HepG2 (cell line): Measurements from ENCODE around the gene LRATD1. TPM values are rescaled to one million over a fixed set of nuclear protein-coding genes. Genes with fewer than 3 reads are reported as not detected.

Experiments used
- ATAC-seq: fragments of 200-7000 bp; cut with Tn5 transposase; 3 replicates; pipeline ENCODE4 v1.9.1; 2020; ENCODE audit warnings: mild to moderate bottlenecking, moderate library complexity
- BruUV-seq: library from RNA; stranded (reverse); fragments of 400-500 nt; replicated peaks from 2 replicates; lab custom pipeline; 2021; lab: Mats Ljungman, UMichigan
- CTCF ChIA-PET: fragments of 300-600 bp; formaldehyde crosslinking; extraction: SDS; loops from one replicate; lab custom pipeline; 2021; ENCODE audit warnings: low total read pairs, inconsistent platforms, low intra/inter-chr PET ratio; lab: Yijun Ruan, JAX
- POLR2A ChIA-PET: fragments of 350-600 bp; sonication (Branson Sonifier 250); formaldehyde crosslinking; loops from one replicate; lab custom pipeline; 2020; ENCODE audit warnings: antibody characterized with exemption, inconsistent platforms; lab: Yijun Ruan, JAX
- DNase-seq: peaks from one replicate; pipeline ENCODE4 v3.0.0-alpha.2; 2015; ENCODE audit warnings: low spot score
- FAIRE-seq: peaks from 3 replicates; lab custom pipeline; 2011; peaks lifted over from hg19 to GRCh38; lab: Jason Lieb, UNC
- H2AFZ ChIP-seq: one replicate; pipeline ENCODE4 v1.6.1; 2011; ENCODE audit warnings: low read length, inconsistent platforms
- H3K27ac ChIP-seq: fragments of 300-600 bp; 3 replicates; pipeline ENCODE4 v1.8.0; 2011; ENCODE audit warnings: mixed run types, mild to moderate bottlenecking, mixed read lengths, low read length, inconsistent platforms; ENCODE audit not compliant: insufficient read depth; ENCODE audit errors: extremely low read length
- H3K27me3 ChIP-seq, 2 experiments: fragments of 200-600 bp in 1 of 2; 2 replicates in 1 of 2; 3 replicates in 1 of 2; pipeline versions ENCODE4 v1.6.0 to v1.8.0; 2011; ENCODE audit warnings: low read length in 2 of 2, mild to moderate bottlenecking in 2 of 2, moderate library complexity in 2 of 2, inconsistent platforms in 1 of 2; ENCODE audit not compliant: insufficient read depth in 2 of 2, control insufficient read depth in 1 of 2
- H3K36me3 ChIP-seq, 2 experiments: fragments of 200-600 bp in 1 of 2; replicated peaks in 1 of 2; 2 replicates in 1 of 2; 3 replicates in 1 of 2; pipeline versions ENCODE4 v1.5.1 to v1.8.0; 2011; ENCODE audit warnings: low read length in 2 of 2, inconsistent platforms in 1 of 2; ENCODE audit not compliant: insufficient read depth in 2 of 2, control insufficient read depth in 1 of 2
- H3K4me1 ChIP-seq: 2 replicates; pipeline ENCODE4 v1.5.1; 2012; ENCODE audit warnings: low read length, inconsistent platforms; ENCODE audit not compliant: insufficient read depth
- H3K4me2 ChIP-seq: 2 replicates; pipeline ENCODE4 v1.6.0; 2011; ENCODE audit warnings: low read depth, low read length, inconsistent platforms
- H3K4me3 ChIP-seq, 3 experiments: fragments of 200-600 bp in 1 of 3; sonication (generic), shearing (Covaris generic) in 1 of 3; replicated peaks in 1 of 3; 2 replicates each; pipeline ENCODE4 v1.5.1; 2011 to 2016; ENCODE audit warnings: low read length in 3 of 3, inconsistent platforms in 2 of 3, low read depth in 2 of 3, mild to moderate bottlenecking in 2 of 3, control low read depth in 1 of 3, mixed read lengths in 1 of 3; ENCODE audit not compliant: insufficient read depth in 1 of 3
- H3K79me2 ChIP-seq: one replicate; pipeline ENCODE4 v1.6.1; 2011; ENCODE audit warnings: low read length, inconsistent platforms; ENCODE audit not compliant: insufficient read depth
- H3K9ac ChIP-seq: 2 replicates; pipeline ENCODE4 v1.6.0; 2011; ENCODE audit warnings: mild to moderate bottlenecking, low read depth, low read length, inconsistent platforms; ENCODE audit not compliant: insufficient read depth
- H3K9me3 ChIP-seq: 2 replicates; pipeline ENCODE4 v1.5.1; 2012; ENCODE audit warnings: mild to moderate bottlenecking, low read length
- H4K20me1 ChIP-seq: 2 replicates; pipeline ENCODE4 v1.6.0; 2011; ENCODE audit warnings: inconsistent platforms, mild to moderate bottlenecking, low read length, moderate library complexity; ENCODE audit not compliant: insufficient read depth
- ARHGAP35 ChIP-seq: sonication (generic); formaldehyde crosslinking; IDR thresholded peaks from 2 replicates; pipeline ENCODE4 v1.9.0; 2022; ENCODE audit warnings: mild to moderate bottlenecking, inconsistent platforms, moderate library complexity, missing genetic modification reagents, borderline replicate concordance
- ATM ChIP-seq: fragments of 450-650 bp; IDR thresholded peaks from 2 replicates; pipeline ENCODE4 v1.7.1; 2017; ENCODE audit warnings: mild to moderate bottlenecking, borderline replicate concordance
- IKZF1 ChIP-seq: fragments of 450-650 bp; IDR thresholded peaks from 2 replicates; pipeline ENCODE4 v1.7.1; 2016
- IRF2 ChIP-seq: IDR thresholded peaks from 2 replicates; pipeline ENCODE4 v1.6.1; 2018; ENCODE audit warnings: missing genetic modification reagents, missing compliant biosample characterization
- POLR2AphosphoS5 ChIP-seq: IDR thresholded peaks from 2 replicates; pipeline ENCODE4 v1.6.1; 2012; ENCODE audit warnings: low read depth, low read length
- TBX2 ChIP-seq: sonication (generic); formaldehyde crosslinking; IDR thresholded peaks from 2 replicates; pipeline ENCODE4 v1.5.0; 2020; ENCODE audit warnings: missing genetic modification reagents, mild to moderate bottlenecking, borderline replicate concordance
- TEAD3 ChIP-seq: optimal IDR thresholded peaks from 2 replicates; pipeline ENCODE3; 2016; ENCODE audit warnings: borderline replicate concordance
- TFDP1 ChIP-seq: IDR thresholded peaks from 2 replicates; pipeline ENCODE4 v1.6.1; 2016; ENCODE audit warnings: missing compliant biosample characterization, missing genetic modification reagents, borderline replicate concordance
- XRCC5 ChIP-seq: fragments of 200-400 bp; formaldehyde crosslinking; optimal IDR thresholded peaks from 2 replicates; pipeline ENCODE3; 2017; ENCODE audit warnings: mild to moderate bottlenecking, low read length
- ZFP90 ChIP-seq: sonication (generic); formaldehyde crosslinking; IDR thresholded peaks from 2 replicates; pipeline ENCODE4 v1.8.0; 2022; ENCODE audit warnings: missing genetic modification reagents, mild to moderate bottlenecking, inconsistent platforms, borderline replicate concordance
- ZNF839 ChIP-seq: sonication (generic); formaldehyde crosslinking; IDR thresholded peaks from 2 replicates; pipeline ENCODE4 v1.4.0; 2020; ENCODE audit warnings: missing genetic modification reagents, mild to moderate bottlenecking, borderline replicate concordance
- WGBS: methylation state at CpG from one replicate; pipeline ENCODE4 v1.1.6; 2017; ENCODE audit warnings: low lambda C conversion rate; 5-methylcytosine and 5-hydroxymethylcytosine counted together
- in situ Hi-C: cut with HindIII; loops from 2 replicates; pipeline ENCODE4 v1.10.0; 2017; ENCODE audit warnings: low pct_unique_long_range_greater_than_20kb; ENCODE audit not compliant: extremely low pct_ligation_motif_present
- intact Hi-C: fragments of 100-400 bp; cut with micrococcal nuclease; formaldehyde crosslinking; loops from one replicate; pipeline ENCODE4 v1.10.0; 2022; ENCODE audit not compliant: unreplicated experiment
- polyA plus RNA-seq, 8 experiments: library from polyadenylated mRNA; depleted of rRNA in 3 of 8; stranded (reverse) in 7 of 8; unstranded in 1 of 8; fragments of >200 nt; fragmentation: Illumina TruSeq in 4 of 8; extraction: Trizol in 4 of 8; gene quantifications; 2 replicates each; pipeline versions ENCODE4 v1.2.1 to v1.2.3, GENCODE V29; 2011 to 2016; ENCODE audit warnings: low read depth in 4 of 8, missing spikeins in 1 of 8, mixed read lengths in 1 of 8; ENCODE audit not compliant: insufficient read depth in 1 of 8
- total RNA-seq, 5 experiments: library from RNA; depleted of rRNA; stranded (reverse); fragments of >200 nt; fragmentation: Illumina TruSeq; extraction: Trizol; gene quantifications; 2 replicates each; pipeline ENCODE4 v1.2.3, GENCODE V29; 2016; ENCODE audit warnings: low read depth in 1 of 5
- TF ChIP-seq, protein P1 (sequence below): IDR thresholded peaks from 2 replicates; pipeline ENCODE4 v1.6.1; 2012; ENCODE audit warnings: low read depth, low read length, improper control_type of control experiment
- TF ChIP-seq, protein P2 (sequence below): sonication (generic); formaldehyde crosslinking; IDR thresholded peaks from 2 replicates; pipeline ENCODE4 v1.4.0; 2020; ENCODE audit warnings: mild to moderate bottlenecking, missing genetic modification reagents

Gene LRATD1
- total and polyA plus RNA-seq, 2 of the 13 experiments (the other 11 are each of a cell fraction or from before 2014, with no cell fraction given) = 0.07 TPM; not detected in 1

DNA sequence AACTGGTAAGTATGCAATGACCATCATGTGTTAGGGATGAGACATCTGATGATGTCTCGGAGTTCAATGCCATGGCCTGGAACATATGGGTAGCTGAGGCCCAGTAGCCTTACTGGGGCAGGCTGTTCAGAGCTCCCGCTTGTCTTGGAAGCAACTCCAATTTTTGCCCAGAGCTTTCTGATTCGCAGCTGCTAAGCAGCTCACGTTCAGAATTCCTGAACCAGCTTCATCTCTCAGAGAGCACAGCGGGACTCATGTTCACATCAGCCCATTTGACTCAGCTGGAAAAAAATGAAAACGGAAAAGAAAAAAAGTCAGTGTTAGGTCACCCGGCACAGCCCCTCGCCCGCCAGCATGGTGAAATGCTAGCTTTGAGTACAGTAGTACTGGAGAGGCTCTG, 16.8 kb upstream of the LRATD1 start:
- WGBS = 16% methylated on average over 9 of the region's 9 CpGs
- FAIRE-seq = no peak
- CTCF ChIA-PET = no interaction called here

More for the DNA sequence above, 16.8 kb upstream of the LRATD1 start:
- H3K27me3 ChIP-seq = no peaks in the 10 kb centered on the region; a peak in 1 of 5 replicates
- TF ChIP-seq, protein P1, sequence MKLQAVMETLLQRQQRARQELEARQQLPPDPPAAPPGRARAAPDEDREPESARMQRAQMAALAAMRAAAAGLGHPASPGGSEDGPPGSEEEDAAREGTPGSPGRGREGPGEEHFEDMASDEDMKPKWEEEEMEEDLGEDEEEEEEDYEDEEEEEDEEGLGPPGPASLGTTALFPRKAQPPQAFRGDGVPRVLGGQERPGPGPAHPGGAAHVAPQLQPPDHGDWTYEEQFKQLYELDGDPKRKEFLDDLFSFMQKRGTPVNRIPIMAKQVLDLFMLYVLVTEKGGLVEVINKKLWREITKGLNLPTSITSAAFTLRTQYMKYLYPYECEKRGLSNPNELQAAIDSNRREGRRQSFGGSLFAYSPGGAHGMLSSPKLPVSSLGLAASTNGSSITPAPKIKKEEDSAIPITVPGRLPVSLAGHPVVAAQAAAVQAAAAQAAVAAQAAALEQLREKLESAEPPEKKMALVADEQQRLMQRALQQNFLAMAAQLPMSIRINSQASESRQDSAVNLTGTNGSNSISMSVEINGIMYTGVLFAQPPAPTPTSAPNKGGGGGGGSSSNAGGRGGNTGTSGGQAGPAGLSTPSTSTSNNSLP = no peak
- TF ChIP-seq TEAD3 = no peak
- TF ChIP-seq ZNF839 = no peak
- TF ChIP-seq IKZF1 = no peak
- no peak for TF ChIP-seq ARHGAP35
- no peak for TF ChIP-seq IRF2 (CRISPR knock-in tag)
- TF ChIP-seq ZFP90 (CRISPR knock-in tag) = no peak
- no peak for TF ChIP-seq ATM
- no peak for TF ChIP-seq POLR2AphosphoS5
- no peak for TF ChIP-seq XRCC5
- TF ChIP-seq TFDP1 = no peak
- no peak for TF ChIP-seq TBX2
- TF ChIP-seq, protein P2, sequence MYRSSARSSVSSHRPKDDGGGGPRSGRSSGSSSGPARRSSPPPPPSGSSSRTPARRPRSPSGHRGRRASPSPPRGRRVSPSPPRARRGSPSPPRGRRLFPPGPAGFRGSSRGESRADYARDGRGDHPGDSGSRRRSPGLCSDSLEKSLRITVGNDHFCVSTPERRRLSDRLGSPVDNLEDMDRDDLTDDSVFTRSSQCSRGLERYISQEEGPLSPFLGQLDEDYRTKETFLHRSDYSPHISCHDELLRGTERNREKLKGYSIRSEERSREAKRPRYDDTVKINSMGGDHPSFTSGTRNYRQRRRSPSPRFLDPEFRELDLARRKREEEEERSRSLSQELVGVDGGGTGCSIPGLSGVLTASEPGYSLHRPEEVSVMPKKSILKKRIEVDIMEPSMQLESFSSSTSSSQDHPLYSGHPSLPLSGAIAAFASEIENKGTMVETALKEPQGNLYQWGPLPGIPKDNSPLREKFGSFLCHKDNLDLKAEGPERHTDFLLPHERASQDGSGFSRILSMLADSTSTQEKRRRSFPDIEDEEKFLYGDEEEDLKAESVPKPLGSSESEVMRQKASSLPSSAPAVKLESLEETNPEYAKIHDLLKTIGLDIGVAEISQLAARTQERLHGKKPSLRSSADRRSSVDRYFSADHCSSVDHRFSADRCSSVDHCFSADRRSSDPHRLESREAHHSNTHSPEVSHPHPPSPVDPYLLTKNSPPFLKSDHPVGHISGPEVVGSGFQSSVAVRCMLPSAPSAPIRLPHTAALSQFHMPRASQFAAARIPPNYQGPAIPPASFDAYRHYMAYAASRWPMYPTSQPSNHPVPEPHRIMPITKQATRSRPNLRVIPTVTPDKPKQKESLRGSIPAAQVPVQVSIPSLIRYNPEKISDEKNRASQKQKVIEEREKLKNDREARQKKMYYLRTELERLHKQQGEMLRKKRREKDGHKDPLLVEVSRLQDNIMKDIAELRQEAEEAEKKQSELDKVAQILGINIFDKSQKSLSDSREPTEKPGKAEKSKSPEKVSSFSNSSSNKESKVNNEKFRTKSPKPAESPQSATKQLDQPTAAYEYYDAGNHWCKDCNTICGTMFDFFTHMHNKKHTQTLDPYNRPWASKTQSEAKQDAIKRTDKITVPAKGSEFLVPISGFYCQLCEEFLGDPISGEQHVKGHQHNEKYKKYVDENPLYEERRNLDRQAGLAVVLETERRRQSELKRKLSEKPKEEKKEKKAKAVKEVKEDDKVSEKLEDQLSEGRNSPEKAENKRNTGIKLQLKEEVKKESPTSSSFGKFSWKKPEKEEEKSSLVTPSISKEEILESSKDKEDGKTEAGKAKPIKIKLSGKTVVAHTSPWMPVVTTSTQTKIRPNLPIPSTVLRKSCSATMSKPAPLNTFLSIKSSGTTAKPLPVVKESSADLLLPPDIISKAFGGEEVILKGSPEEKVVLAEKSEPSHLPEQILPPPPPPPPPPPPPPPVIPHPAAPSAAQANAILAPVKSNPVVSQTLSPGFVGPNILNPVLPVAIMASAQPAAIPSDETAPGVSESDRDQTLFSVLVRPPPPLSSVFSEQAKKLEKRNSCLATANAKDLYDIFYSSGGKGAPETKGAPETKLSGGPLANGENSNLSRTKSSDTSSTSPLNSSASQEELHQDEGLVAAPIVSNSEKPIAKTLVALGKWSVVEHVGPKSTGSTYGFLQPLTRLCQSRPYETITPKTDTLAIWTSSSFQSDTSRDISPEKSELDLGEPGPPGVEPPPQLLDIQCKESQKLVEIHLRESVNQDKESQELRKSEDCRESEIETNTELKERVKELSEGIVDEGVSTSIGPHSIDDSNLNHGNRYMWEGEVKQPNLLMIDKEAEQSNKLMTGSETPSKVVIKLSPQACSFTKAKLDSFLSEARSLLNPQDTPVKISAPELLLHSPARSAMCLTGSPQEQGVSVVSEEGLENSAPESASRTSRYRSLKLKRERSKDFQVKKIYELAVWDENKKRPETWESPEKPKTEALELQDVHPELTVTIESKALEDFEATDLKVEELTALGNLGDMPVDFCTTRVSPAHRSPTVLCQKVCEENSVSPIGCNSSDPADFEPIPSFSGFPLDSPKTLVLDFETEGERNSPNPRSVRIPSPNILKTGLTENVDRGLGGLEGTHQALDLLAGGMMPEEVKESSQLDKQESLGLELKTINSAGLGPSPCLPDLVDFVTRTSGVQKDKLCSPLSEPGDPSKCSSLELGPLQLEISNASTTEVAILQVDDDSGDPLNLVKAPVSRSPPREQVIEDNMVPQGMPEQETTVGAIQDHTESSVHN = no peak
- no peak overlapping the region for H3K4me2 ChIP-seq
- POLR2A ChIA-PET = no interaction called here
- ATAC-seq = no peak
- intact Hi-C loops = no loop called here
- H4K20me1 ChIP-seq = no peaks in the 10 kb centered on the region
- in situ Hi-C loops = no loop called here
- H3K4me3 ChIP-seq = no peak overlapping the region
- no peak overlapping the region for H3K27ac ChIP-seq
- H3K79me2 ChIP-seq = no peaks in the 10 kb centered on the region
- H3K9me3 ChIP-seq = no peaks in the 10 kb centered on the region
- H3K9ac ChIP-seq = no peak overlapping the region
- no TSS peak for BruUV-seq
- H2AFZ ChIP-seq = no peak overlapping the region
- no peak for DNase-seq
- H3K4me1 ChIP-seq = no peaks in the 10 kb centered on the region
- H3K36me3 ChIP-seq = no peaks in the 10 kb centered on the region
